PC-3 (cell line): Measurements from ENCODE around the gene RIMS4.

Experiments
- CTCF ChIP-seq: fragments of 300-600 bp; sonication (generic); conservative IDR thresholded peaks from 2 replicates; pipeline ENCODE4 v1.5.1; 2017; ENCODE audit warnings: antibody characterized with exemption, low read depth, mild to moderate bottlenecking, low read length
- EZH2 ChIP-seq: fragments of 300-600 bp; sonication (generic); IDR thresholded peaks from one replicate; pipeline ENCODE4 v1.6.1; 2017; ENCODE audit warnings: antibody characterized with exemption, mild to moderate bottlenecking, low read length; ENCODE audit not compliant: unreplicated experiment
- EZH2phosphoT487 ChIP-seq: fragments of 300-600 bp; sonication (generic); IDR thresholded peaks from 2 replicates; pipeline ENCODE4 v1.6.1; 2018; ENCODE audit warnings: mild to moderate bottlenecking, antibody characterized with exemption, low read length, borderline replicate concordance

- TF ChIP-seq CTCF (no peak), EZH2 (no peak), EZH2phosphoT487 (no peak)
Observed at GRCh38 chr20:44840826-44841225, 30.5 kb upstream of the RIMS4 start.
